CD4-positive, alpha-beta T cell treated with Interleukin-6 at 100 ng/mL for 8 hours (primary cell): ENCODE measurements around the gene KIRREL3.

ENCODE experiments used
- DNase-seq: peaks from one replicate; pipeline ENCODE4 v3.0.0-alpha.2; 2020; ENCODE audit warnings: mixed read lengths, low spot score

Gene KIRREL3

DNA sequence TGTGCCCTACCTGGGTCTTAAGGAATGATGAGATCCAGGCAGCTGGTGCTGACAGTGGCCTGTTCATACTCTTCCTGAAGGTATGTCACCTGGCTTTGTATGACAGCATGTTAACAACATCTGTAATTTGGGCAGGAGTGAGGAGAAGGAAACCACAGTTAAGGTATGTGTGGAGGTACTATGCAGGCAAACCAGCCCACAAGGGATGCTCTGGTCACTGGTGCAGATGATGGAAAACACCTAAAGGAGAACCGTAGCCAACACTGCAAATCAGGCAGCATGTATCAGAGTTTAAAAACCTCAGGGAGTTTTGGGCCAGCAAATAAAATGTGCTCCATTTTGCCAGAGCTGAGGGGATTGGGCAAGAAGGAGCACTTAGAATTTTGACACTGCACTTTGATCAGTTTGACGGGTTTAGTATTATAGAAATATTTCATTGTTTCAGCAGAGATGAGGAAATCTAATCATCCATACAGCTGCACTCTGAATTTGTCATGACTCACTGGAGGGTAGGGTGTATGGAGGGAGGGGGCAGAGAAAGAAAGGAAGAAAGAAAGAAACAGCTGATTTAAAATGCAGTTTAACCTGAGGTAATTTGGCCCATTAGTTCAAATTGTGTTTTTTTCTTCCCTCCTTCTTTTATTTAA lies 260.9 kb downstream of the KIRREL3 start:
- no peak for DNase-seq

DNA sequence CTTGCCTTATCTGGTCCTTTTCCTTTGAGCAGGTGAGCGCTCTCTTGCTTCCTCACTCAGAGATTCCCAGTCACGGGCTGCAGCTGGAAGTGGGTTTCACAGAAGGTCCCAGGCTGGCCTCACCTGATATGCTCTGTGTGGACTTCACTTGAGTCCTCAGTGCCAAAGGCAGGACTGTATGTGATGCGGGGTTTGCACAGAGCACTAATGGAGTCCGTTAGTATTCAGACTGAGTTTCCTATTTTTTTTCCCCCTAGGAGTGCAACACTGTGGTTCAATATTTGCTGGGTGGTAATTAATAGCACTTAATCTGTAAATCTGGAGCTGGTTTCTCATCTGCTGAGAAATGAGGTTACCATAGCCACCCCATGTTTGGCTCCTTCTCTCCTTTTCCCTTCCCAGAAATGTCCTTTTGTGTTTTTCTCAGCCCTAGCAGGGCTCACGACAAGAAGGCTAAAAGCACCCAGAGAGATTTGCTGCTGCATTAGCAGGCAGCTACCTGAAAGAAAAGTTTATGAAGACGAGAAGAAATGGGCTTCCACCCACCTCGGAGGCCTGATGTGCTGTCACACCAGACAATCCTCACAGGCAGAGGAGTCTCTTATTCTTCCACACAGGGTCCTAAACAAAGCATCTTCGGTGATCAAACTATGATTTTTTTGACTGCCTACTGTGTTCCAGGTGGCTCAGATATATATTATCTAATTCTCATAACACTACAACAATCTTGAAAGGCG lies 262.1 kb downstream of the KIRREL3 start:
- no peak for DNase-seq

DNA sequence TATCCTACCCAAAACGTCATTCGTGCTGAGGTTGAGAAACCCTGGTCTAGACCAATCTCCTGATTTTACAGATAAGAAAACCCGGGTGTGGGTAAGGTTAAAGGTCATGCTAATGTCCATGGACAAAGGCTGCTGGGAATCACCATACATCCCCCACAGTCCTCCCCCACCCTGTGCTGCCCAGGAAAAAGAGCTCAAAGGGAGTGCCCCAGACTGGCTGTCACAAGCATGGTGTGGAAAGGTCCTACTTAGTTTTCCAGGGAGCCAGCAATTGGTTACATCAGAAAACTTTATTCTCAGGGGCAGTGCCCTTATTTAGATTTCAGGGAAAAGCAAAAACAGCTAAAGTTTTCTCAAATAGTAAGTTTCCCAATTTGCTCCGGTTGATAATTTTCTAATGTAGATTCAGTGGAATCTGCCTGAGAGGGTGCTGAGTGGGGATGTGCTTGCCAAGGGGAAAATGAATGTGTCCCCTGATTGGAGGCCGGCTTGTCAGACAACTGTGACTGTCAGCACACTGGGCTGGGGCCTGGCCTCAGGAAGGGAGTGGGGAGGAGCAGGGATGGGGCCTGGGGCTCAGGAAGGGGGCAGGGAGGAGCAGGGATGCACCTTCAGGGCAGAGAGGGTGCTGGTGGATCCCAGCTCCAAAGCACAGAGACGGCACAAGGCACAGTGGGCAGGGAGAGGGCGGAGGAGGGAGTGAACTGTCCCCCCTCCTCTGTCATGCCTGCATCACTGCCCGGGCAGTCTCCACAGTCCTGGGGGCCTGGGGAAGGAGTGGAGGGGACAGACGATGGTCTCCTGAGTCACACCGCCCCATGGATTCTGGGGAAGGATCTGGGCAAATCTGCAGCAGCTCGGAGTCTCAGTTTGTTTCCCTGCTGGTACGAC lies 263.6 kb downstream of the KIRREL3 start:
- DNase-seq = no peak

DNA sequence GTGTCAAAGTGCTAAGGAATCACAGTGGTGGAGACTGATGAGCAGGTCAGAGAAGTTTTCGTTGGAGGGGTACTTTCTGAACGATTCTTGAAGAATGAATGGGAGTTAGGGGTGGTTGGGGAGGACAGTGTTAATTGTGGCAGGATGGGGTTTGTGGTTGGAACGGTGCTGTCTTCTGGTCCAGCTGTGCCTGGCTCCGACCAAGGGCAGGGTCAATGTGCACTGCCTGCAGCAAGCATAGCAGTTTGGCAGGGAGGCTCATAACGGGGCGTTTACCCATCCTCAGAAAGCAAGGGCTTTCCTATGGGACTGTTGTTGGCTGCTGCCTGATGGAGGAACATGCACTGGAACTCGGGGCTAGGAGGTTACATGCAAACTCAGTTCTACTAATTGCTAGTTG lies 265.8 kb downstream of the KIRREL3 start:
- no peak for DNase-seq

DNA sequence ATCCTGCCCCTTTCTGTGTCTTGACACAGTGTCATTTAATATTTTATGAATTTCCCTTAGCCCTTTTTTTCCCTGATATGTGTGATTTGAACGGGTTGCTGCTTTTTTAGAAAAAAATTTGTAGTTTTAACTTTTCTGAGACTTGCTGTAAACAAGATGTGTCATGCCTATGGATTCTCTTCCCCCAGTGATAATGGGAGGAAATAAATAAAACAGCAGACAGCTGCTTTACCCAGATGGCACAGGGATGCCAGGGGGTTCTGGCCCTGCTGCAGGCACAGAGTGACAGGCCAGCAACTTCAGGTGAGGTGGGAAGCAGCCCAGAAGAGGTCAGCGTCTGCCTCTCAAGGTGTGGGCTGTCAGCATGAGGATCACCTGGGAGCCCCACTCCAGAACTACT lies 266.9 kb downstream of the KIRREL3 start:
- no peak for DNase-seq

DNA sequence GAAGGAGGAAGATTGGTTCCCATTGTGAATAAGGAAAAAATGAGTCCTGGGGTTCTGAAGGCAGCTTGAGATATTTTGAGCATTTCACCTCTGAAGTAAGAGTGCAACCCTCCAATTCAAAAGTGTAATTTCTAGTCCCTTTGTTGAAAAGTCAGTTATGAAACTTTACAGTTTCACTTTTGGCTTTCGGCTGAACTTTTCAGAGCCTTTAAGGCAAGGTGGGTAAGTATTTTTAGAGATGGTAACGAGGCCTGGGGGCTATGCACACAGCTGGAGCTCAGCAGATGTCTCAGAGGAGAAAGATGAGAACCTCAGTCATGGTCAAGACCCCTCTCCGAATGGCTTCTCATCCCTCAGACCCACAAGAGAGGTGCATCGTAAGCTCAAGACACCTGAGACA lies 267.6 kb downstream of the KIRREL3 start:
- DNase-seq = no peak

DNA sequence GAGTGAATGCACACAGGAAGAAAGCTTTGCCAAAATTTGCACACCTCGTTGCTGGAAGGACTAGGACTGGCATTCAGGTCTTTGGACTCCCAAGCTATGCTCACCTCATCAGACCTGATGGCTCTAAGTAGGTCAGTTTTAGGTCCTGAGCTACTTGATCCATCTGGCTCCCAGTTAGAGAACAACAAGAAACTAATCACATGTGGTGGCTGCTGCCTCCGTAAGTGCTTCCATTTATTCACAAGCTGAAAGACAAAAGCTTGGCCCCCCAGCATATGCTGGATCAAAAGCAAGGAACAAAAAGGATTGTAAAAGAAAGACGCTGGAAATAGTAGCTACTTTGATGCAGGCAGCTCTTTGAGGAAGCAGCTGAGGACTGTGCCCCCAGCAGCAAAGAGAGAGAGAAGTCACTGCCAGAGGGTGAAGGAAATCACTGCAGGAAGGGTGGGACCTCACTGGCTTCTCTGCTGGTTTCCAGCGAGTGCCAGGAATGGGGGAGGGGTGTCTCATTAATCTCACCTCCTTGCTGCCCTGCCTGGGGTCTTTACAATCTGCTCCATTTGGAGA lies 268.9 kb downstream of the KIRREL3 start:
- no peak for DNase-seq

DNA sequence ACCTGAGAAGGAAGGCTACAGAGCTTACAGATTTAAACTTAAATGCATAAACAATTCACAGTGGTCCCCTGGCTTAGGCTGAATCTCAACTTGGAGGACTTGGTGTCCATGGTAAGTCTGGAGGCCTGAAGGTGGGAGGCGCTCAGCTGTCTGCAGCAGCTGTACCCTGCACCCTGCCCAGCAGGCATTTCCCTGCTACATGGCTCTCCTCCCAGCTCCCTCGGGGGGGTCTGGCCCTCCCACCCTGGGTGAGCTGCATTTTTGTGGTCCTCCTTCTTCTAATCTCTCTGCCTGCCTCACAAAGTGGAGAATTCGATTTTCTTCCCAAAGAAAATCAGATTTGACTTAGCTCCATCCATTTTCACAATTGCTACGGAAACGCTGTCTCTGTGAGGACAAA lies 273.2 kb downstream of the KIRREL3 start:
- no peak for DNase-seq

DNA sequence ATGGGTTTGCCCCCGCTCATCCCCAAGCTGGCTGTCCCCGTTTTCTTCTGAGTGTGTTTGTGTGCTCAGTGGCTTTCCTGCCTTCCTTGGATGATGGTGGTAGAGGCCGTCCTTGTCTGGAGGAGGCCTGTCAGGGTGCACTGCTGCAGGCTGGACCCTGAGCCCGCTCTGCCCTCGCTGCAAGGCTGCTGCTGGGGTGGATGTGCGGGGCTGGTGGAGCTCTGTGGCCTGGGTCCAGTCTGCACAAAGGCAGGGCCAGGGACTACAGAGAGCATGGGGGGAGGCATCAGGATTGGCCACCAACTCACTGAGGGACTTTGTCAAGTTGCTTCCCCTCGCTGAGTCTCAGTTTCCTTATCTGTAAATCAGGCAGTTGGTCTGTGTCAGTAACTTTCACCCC lies 275.0 kb downstream of the KIRREL3 start:
- no peak for DNase-seq

DNA sequence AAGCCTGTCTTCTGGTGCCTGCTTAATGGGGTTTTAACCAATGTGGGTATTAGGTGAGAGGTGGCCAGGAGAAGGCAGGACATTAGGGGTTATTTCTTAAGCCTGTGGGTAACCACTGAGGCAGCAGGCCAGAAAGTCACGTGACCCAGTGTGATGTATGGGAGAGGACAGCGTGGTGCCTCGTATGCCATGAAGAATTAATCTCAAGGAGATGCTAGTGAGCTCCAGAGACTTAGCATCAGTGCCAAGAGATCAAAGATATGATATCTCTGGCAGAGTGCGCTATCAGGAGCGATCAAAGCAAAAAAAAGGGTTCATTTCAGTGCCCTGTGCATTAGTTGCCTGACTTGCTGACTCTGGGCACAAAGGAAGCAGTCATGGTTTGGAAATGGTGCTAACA lies 275.5 kb downstream of the KIRREL3 start:
- no peak for DNase-seq

DNA sequence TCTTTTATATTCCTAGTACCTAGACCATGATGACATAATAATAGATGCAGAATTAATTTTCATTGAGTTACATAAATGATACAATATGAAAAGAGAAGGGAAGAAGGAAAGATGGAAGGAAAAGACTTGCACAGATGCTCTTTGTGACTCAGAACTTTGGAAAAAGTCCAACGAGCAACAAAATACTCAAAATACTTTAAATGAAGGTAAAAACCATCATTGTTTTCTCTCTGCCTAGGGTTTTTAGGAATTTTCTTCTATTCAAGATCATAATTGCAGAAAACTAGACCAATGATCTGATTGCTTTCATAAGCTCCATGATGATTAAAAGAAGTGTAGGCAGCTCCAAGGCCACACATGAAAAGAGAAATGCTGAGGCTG lies 276.9 kb downstream of the KIRREL3 start:
- no peak for DNase-seq

DNA sequence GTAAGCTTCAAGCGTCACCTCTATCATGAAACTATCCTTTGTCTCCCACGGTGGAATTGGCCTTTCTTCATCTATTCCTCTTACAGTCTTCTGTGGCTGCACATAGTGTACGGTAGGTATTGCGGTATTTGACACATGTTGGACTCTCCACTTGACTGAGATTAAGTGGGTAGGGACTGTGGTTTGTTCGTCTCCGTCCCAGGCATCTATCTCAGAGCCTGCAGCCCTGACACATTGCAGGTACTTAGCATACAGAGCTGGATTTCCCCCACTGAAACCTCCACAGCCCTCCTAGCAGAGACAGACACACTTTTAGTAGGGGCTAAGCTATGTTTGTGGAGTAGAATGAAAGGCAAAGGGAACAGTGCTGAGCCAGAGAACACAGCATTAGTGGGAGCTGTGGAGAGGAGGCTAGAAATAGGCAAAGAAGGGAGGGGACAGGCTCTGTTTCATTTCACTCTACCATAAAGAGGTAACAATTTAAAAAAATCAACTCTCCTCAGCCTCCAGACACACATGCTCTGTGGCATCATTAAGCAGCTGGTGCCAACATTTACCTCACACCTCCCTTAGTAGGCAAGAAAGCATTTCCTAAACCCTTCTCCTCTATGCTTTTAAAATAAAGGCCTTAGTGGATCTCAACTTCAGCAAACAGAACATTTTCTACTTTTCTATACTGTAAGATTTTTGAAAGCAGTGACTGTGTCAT lies 277.5 kb downstream of the KIRREL3 start:
- no peak for DNase-seq

DNA sequence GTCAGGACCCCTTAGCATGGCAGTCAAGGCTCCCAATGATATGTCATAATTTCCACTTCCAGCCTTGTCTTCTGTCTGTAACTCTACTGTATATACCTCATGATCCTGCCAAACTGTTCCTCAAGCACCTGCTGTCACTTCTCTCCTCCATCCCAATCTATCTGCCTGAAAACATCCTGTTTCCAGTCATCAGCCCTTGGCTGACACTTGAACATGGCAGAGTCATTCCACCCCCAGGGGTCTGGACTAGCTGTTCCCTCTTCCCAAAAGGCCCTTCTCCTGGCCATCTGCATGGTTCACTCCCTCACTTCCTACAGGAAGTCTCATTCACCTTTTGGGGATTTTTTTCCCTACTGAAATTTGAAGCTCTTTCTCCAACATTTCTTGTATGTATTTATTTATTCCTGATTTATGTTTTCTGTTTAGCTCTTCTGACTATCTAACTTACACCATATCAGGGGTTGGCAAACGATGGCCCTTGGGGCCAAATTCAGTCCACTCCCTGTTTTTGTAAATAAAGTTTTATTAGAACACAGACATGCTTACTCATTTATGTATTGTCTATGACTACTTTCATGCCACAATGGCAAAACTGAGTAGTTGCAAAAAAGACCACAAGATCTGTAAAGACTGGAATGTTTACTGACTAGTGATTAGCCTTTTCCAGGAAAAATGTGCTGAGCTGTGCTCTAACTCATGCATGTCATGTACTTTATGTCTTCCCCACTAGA lies 278.4 kb downstream of the KIRREL3 start:
- no peak for DNase-seq

DNA sequence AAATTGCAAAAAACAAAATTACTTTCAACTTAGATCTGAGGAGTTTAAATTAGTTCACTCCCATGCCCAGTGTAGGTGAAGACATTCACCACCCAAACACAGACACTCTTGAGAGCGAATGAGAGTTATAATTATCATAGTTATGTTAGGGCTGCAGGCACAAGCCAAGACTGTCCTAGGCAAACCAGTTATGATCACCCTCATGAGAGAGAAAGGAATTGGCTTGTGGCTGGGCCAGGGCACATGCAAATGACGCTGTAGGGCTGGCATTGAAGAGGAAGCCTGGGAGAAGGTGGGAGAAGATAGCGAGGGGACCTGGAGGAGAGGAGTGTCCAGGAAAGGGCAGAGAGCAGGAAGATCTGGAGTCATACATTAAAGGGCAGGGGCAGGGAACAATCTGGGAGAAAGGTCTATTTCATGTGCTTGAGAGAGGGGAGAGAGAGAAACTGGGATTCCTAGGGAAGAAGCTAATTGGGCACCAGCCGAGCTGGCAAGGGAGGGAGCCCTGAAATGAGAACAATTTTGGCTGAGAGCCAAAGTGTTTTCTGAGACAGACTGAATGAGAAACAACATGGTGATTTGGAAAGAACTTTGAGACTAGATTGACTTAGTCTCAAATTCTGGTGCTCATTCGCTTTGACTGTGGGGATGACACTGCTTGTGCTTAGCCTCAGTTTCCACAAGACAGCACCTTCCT lies 279.9 kb downstream of the KIRREL3 start:
- DNase-seq = no peak

DNA sequence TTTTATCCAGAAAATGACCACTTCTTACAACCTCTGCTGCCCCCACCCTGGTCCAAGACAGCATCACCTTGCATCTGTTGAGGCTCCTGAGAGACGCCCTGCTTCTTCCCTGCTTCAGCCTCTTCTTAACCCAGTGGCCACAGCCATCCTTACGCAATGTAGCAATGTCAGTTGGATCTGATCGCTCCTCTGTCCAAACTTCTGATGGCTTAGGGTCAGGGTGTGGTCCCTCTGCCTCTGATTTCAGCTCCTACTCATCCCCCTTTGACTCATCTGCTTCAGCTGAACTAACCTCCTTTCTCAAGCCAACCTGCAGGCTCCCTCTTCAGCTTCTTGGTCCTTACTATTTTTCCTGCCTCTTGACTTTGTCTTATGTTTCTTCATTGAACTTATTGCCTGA lies 280.8 kb downstream of the KIRREL3 start:
- DNase-seq = no peak

DNA sequence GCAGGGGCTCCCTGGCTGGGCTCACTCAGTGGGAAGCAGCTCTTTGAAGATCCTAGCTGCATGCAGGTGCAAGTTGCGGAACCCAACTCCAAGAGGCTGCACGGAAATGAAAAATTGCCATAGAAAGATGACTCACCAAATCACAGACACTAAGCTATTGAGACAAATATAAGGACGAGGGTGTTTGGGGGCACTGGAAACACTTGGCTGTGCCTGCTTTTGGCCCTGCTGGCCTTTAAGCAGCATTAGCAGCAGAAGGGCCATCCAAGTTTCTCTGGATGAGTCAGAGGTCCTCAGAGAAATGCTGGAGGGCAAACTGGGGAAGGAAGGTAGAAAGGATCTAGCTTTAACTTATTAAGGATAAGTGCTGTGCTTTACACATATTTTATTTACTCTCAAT lies 282.3 kb downstream of the KIRREL3 start:
- no peak for DNase-seq

DNA sequence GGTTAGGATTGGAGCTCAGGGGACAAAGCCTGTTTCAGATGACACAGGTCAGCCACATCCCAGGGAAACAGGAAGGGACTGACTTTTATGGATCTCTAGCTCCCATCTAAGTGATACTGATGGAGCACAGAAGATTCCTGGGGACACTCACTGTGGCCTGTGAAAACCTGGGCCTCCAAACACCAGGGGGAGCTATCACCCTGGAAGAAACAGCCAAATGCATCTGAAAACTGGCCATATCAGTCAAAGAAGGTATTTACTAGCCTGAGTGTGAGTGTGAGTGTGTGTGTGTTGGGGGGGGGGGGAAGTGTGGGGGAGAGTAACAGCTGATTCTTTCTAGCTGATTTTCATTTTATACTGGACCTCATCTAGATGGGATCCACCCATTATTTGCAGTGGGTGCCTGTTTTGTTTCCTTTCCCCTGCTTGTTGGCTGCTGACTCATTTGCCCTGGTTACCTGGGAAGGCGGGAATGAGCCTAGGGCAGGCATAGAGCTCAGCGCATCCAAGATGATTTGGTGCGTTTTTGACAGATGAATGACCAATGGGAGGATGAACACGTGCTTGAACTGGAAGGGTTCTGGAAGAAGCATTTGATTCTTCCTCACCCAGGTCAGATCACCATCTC lies 284.0 kb downstream of the KIRREL3 start:
- no peak for DNase-seq

DNA sequence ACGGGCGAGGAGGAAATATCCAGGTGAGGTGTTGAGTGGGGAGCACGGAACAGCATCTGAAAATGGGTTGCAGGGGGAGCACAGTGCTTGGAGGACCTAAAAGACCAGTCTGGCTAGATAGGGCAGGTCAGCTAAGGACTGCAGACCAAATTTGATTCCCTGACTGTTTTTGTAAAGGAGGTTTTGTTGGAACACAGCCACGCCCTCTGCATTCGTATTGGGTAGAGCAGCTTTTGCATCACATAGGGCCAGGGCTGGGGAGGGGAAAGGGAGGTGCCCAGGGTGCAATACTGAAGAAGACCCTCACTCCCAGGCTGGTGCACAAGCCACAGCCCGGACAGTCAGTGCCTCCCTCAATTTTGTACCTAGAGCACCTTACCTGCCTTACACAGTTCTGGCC lies 286.8 kb downstream of the KIRREL3 start:
- no peak for DNase-seq

DNA sequence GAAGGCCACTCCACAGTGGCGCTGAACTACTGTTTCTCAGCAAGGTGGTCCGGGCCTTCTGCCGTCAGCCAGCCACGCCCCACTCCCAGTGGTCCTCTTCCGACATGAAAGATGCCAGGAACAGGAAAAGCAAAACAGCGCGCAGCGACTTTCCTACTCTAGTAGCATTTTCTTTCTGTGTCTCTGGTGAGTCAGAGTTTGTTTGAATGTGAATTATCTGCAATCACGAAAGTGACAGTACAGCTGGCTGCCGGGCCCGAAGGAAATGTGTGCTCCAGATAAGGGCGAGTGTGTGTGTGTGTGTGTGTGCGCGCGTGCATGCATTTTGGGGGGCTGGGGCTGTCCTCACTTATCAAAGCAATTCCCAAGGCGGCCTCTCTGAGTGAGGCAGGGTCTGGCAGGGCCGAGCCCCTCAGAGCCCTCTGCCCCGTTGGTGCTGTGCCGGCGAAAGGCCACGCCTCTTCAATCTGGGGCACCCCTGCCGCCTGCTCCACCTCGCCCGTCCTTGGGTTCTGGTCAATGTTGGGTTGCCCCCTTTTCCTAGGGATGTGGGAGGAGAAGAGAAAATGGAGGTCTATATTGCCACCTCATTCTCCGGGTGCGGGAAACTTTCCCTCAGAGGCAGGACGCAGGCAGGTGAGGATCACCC lies 288.5 kb downstream of the KIRREL3 start:
- DNase-seq = no peak
